IMR-90 (cell line): Measurements from ENCODE around the gene PTPRH. TPM values are rescaled to one million over a fixed set of nuclear protein-coding genes. Genes with fewer than 3 reads are reported as not detected.

Experiments
- ATAC-seq: fragments of 200-7000 bp; cut with Tn5 transposase; 2 replicates; pipeline ENCODE4 v1.9.1; 2020; ENCODE audit warnings: low read depth, mild to moderate bottlenecking, moderate library complexity
- BruUV-seq: library from RNA; stranded (reverse); fragments of 400-500 nt; replicated peaks from 2 replicates; lab custom pipeline; 2021; lab: Mats Ljungman, UMichigan
- CTCF ChIA-PET: fragments of 300-600 bp; formaldehyde crosslinking; extraction: SDS; loops from one replicate; lab custom pipeline; 2021; ENCODE audit warnings: antibody characterized with exemption; lab: Yijun Ruan, JAX
- POLR2A ChIA-PET: fragments of 300-600 bp; sonication (Branson Sonifier 250); formaldehyde crosslinking; loops from one replicate; lab custom pipeline; 2022; ENCODE audit warnings: antibody characterized with exemption; ENCODE audit not compliant: unreplicated experiment; lab: Charles Lee
- DNase-seq: peaks from one replicate; pipeline ENCODE4 v3.0.0; 2013
- H2AFZ ChIP-seq: replicated peaks from 2 replicates; pipeline ENCODE3; 2013; ENCODE audit warnings: low read length, mild to moderate bottlenecking; ENCODE audit not compliant: poor library complexity
- H2AK5ac ChIP-seq: 2 replicates; pipeline ENCODE4 v1.6.1; 2013; ENCODE audit warnings: low read depth, low read length, inconsistent platforms
- H2AK9ac ChIP-seq: replicated peaks from 2 replicates; pipeline ENCODE3; 2013; ENCODE audit warnings: mild to moderate bottlenecking, low read depth, low read length, moderate library complexity; ENCODE audit not compliant: poor library complexity
- H2BK120ac ChIP-seq: 2 replicates; pipeline ENCODE4 v1.6.1; 2013; ENCODE audit warnings: low read depth, low read length, inconsistent platforms
- H2BK15ac ChIP-seq: 3 replicates; pipeline ENCODE4 v1.6.1; 2013; ENCODE audit warnings: low read depth, low read length, inconsistent platforms
- H2BK20ac ChIP-seq: 2 replicates; pipeline ENCODE4 v1.6.1; 2013; ENCODE audit warnings: low read depth, mild to moderate bottlenecking, inconsistent platforms, low read length, moderate library complexity
- H2BK5ac ChIP-seq: 2 replicates; pipeline ENCODE4 v1.6.1; 2013; ENCODE audit warnings: mild to moderate bottlenecking, low read depth, low read length, inconsistent platforms; ENCODE audit not compliant: poor library complexity, severe bottlenecking
- H3K14ac ChIP-seq: replicated peaks from 2 replicates; pipeline ENCODE4 v1.6.1; 2013; ENCODE audit warnings: low read depth, low read length, inconsistent platforms
- H3K18ac ChIP-seq: 2 replicates; pipeline ENCODE4 v1.6.1; 2013; ENCODE audit warnings: low read depth, low read length, control low read depth
- H3K23ac ChIP-seq: 2 replicates; pipeline ENCODE4 v1.6.1; 2013; ENCODE audit warnings: low read depth, low read length, inconsistent platforms
- H3K27ac ChIP-seq: 2 replicates; pipeline ENCODE4 v1.5.1; 2013; ENCODE audit warnings: mild to moderate bottlenecking, control low read depth, low read length; ENCODE audit not compliant: insufficient read depth
- H3K27me3 ChIP-seq: 2 replicates; pipeline ENCODE4 v1.6.1; 2013; ENCODE audit warnings: low read length; ENCODE audit not compliant: control insufficient read depth, insufficient read depth
- H3K36me3 ChIP-seq: 2 replicates; pipeline ENCODE4 v1.6.1; 2013; ENCODE audit warnings: low read length, mixed read lengths; ENCODE audit not compliant: control insufficient read depth, insufficient read depth
- H3K4ac ChIP-seq: 2 replicates; pipeline ENCODE4 v1.6.1; 2013; ENCODE audit warnings: low read depth, low read length, inconsistent platforms
- H3K4me1 ChIP-seq: 2 replicates; pipeline ENCODE4 v1.6.1; 2013; ENCODE audit warnings: low read length, mixed read lengths; ENCODE audit not compliant: control insufficient read depth, insufficient read depth
- H3K4me2 ChIP-seq: 2 replicates; pipeline ENCODE4 v1.6.1; 2013; ENCODE audit warnings: low read depth, mild to moderate bottlenecking, control low read depth, low read length, moderate library complexity
- H3K4me3 ChIP-seq: 2 replicates; pipeline ENCODE4 v1.5.1; 2013; ENCODE audit warnings: low read depth, mild to moderate bottlenecking, control low read depth, low read length, moderate library complexity; ENCODE audit not compliant: insufficient read depth
- H3K56ac ChIP-seq: 2 replicates; pipeline ENCODE4 v1.6.1; 2013; ENCODE audit warnings: low read length, inconsistent platforms; ENCODE audit not compliant: insufficient read depth; ENCODE audit errors: extremely low read depth
- H3K79me1 ChIP-seq, 2 experiments: 2 replicates each; pipeline ENCODE4 v1.6.1; 2013; ENCODE audit warnings: low read length in 2 of 2, inconsistent platforms in 1 of 2, low read depth in 1 of 2
- H3K9ac ChIP-seq: 2 replicates; pipeline ENCODE4 v1.6.1; 2013; ENCODE audit warnings: low read depth, low read length, control low read depth
- H3K9me1 ChIP-seq: 2 replicates; pipeline ENCODE4 v1.6.1; 2013; ENCODE audit warnings: low read length, inconsistent platforms; ENCODE audit not compliant: insufficient read depth
- H3K9me3 ChIP-seq: 2 replicates; pipeline ENCODE4 v1.6.1; 2013; ENCODE audit warnings: low read length; ENCODE audit not compliant: control insufficient read depth, insufficient read depth
- H4K20me1 ChIP-seq: 2 replicates; pipeline ENCODE4 v1.6.1; 2013; ENCODE audit warnings: low read length, inconsistent platforms; ENCODE audit not compliant: insufficient read depth
- H4K5ac ChIP-seq: 2 replicates; pipeline ENCODE4 v1.6.1; 2013; ENCODE audit warnings: mild to moderate bottlenecking, low read depth, low read length, control low read depth
- H4K8ac ChIP-seq, 2 experiments: 2 replicates each; pipeline ENCODE4 v1.6.1; 2013; ENCODE audit warnings: low read depth in 2 of 2, low read length in 2 of 2, control low read depth in 1 of 2, inconsistent platforms in 1 of 2
- H4K91ac ChIP-seq: 2 replicates; pipeline ENCODE4 v1.6.1; 2013; ENCODE audit warnings: low read depth, low read length, inconsistent platforms; ENCODE audit not compliant: insufficient read depth
- MAZ ChIP-seq: IDR thresholded peaks from 2 replicates; pipeline ENCODE4 v1.6.1; 2012; ENCODE audit warnings: low read depth, mild to moderate bottlenecking, low read length, improper control_type of control experiment, moderate library complexity, borderline replicate concordance
- MXI1 ChIP-seq: IDR thresholded peaks from 2 replicates; pipeline ENCODE4 v1.6.1; 2012; ENCODE audit warnings: low read depth, mild to moderate bottlenecking, low read length, moderate library complexity, borderline replicate concordance
- RCOR1 ChIP-seq: IDR thresholded peaks from 2 replicates; pipeline ENCODE4 v1.6.1; 2012; ENCODE audit warnings: mild to moderate bottlenecking, low read length, improper control_type of control experiment; ENCODE audit not compliant: insufficient replicate concordance
- WGBS, 2 experiments: methylation state at CpG; one replicate each; pipeline versions ENCODE4 v1.1.5 to v1.1.7; 2013; ENCODE audit warnings: missing lambda C conversion rate in 2 of 2; ENCODE audit not compliant: insufficient read length in 1 of 2; ENCODE audit errors: extremely low coverage in 2 of 2; 5-methylcytosine and 5-hydroxymethylcytosine counted together
- dilution Hi-C: fragments of 300-500 bp; cut with HindIII; formaldehyde crosslinking; loops from one replicate; pipeline ENCODE4 v1.14.3; 2018; ENCODE audit warnings: low sequenced_read_pairs; ENCODE audit not compliant: unreplicated experiment
- in situ Hi-C: fragments of 300-500 bp; cut with MboI; formaldehyde crosslinking; loops from 3 replicates; pipeline ENCODE4 v1.14.3; 2019; ENCODE audit warnings: low sequenced_read_pairs, inconsistent platforms, mixed read lengths
- intact Hi-C: fragments of 100-400 bp; cut with micrococcal nuclease; formaldehyde crosslinking; loops from 2 replicates; pipeline ENCODE4 v1.10.0; 2022
- polyA plus RNA-seq, 3 experiments: library from polyadenylated mRNA; depleted of rRNA; stranded (reverse); fragments of >200 nt; gene quantifications; 2 replicates each; pipeline ENCODE4 v1.2.3, GENCODE V29; 2012; ENCODE audit warnings: low replicate concordance in 1 of 3
- total RNA-seq: library from RNA; depleted of rRNA; stranded (reverse); fragments of >200 nt; gene quantifications from 2 replicates; pipeline ENCODE4 v1.2.3, GENCODE V29; 2012

Gene PTPRH
- total and polyA plus RNA-seq, 2 of the 4 experiments (the other 2 are of a cell fraction): 1.3 to 3.4 TPM

- no peak for TF ChIP-seq MAZ
Measured at GRCh38 chr19:55223291-55224037, 14.2 kb upstream of the PTPRH start (continued).

GRCh38 chr19:55220525-55220924, 11.2 kb upstream of the PTPRH start:
- intact Hi-C loops (no loop called here), in situ Hi-C loops (loop anchor here (5.0 kb wide), 1 partner anchor 37 kb away; the partner anchor contains the start of gene PPP6R1), dilution Hi-C loops (no loop called here)
- Histone ChIP-seq H2AK5ac (no peak overlapping the region), H4K91ac (no peak overlapping the region), H3K9ac (no peak overlapping the region), H3K4me2 (no peak overlapping the region), H3K56ac (no peak overlapping the region), H3K4me3 (no peak overlapping the region), H3K27ac (no peak overlapping the region), H4K5ac (no peak overlapping the region), H3K23ac (no peak overlapping the region), H3K79me1 (no peaks in the 10 kb centered on the region), H4K20me1 (peaks cover 7% of the 10 kb centered on the region), H3K9me3 (no peaks in the 10 kb centered on the region), H4K8ac (no peak overlapping the region), H3K18ac (no peak overlapping the region), H2BK120ac (no peak overlapping the region), H3K4ac (no peak overlapping the region), H2AFZ (no peak overlapping the region), H3K4me1 (peaks cover 4% of the 10 kb centered on the region), H2BK20ac (no peak overlapping the region), H3K36me3 (0 out of 2 replicates have a peak, but pooled peaks cover 2% of the 10 kb centered on the region), H3K27me3 (no peaks in the 10 kb centered on the region), H2BK15ac (no peak overlapping the region), H3K9me1 (peaks cover 10% of the 10 kb centered on the region; the same call in 1 of the 2 replicates), H3K14ac (no peak overlapping the region), H2BK5ac (no peak overlapping the region), H2AK9ac (no peak overlapping the region)
- DNase-seq (no peak), ATAC-seq (no peak)
- no peak for TF ChIP-seq MXI1
- TF ChIP-seq MAZ: no peak
- TF ChIP-seq RCOR1: no peak
- ChIA-PET CTCF (no interaction called here), POLR2A (no interaction called here)
- BruUV-seq: no TSS peak
- 90% methylated on average over 3 of the region's 9 CpGs; no CpG with 5 or more reads in 1 of the 2 experiments for WGBS, 2 experiments
